HG02981 (cell line): ENCODE measurements around the gene ST7.

Source experiments
- ATAC-seq: cut with Tn5 transposase; IDR thresholded peaks from one replicate; pipeline ENCODE4 v1.9.1; 2021; ENCODE audit warnings: mild to moderate bottlenecking, moderate library complexity; ENCODE audit not compliant: unreplicated experiment

Gene ST7

DNA sequence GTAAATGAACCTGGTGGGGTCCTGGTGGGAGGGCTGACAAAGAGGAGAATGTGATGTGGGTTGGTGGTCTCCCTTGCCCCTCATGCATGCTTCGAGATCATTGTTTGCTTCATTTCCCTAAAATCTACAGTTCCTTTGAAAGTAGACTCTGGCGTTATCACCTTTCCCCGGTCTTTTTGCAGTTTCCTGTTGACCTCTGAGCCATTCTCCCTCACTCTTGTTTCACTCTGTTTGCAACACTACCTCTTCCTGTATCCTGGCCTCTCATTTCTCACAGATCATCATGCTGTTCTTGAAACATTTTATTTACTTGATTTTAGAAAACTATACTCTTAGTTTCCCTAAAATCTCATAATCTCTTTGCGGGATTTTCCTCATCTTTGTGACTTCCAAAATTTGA is 189.8 kb downstream of the ST7 start:
- no peak for ATAC-seq

- no peak for ATAC-seq
These were observed 190.3 kb downstream of the ST7 start for GRCh38 chr7:117143580-117143979.

- ATAC-seq = no peak
These were observed 192.0 kb downstream of the ST7 start for GRCh38 chr7:117145333-117145732.

DNA sequence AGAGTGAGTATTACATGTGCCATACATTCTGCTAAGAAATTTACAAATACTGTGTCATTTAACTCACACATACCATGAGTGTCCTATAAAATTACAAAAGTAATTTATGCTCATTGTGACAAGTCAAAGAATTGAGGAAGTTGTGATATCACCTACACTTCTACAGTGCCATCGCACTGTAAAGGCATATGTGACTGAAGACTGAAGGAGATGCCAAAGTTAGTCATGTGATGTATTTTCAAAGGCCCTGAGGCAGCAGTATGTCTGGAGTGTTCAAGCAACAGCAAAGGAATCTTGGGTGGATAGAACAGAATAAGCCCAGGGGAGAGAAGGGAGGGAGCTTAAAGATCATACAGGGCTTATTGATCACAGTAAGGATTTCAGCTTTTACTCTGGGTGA is 192.8 kb downstream of the ST7 start:
- ATAC-seq = no peak

- no peak for ATAC-seq
These were observed 193.2 kb downstream of the ST7 start for GRCh38 chr7:117146511-117146910.

DNA sequence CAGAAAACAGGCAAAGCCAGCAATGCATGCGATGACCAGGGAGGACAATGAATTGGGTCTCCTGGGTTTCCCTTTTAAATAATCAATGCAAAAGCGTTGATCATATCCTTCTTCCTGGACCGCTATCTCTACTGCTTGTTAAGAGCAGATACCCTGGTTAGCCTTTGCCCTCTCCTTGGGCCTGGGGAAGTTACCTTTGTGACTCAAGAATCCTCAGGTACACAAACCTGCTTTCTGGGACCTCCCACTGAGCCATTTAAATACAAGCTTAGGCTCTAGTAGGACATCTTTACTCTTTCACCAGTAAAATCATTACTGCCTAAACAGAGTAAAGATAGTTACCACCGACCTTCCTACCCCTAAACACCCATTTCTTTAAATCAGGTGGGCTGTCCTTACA is 195.7 kb downstream of the ST7 start:
- no peak for ATAC-seq

DNA sequence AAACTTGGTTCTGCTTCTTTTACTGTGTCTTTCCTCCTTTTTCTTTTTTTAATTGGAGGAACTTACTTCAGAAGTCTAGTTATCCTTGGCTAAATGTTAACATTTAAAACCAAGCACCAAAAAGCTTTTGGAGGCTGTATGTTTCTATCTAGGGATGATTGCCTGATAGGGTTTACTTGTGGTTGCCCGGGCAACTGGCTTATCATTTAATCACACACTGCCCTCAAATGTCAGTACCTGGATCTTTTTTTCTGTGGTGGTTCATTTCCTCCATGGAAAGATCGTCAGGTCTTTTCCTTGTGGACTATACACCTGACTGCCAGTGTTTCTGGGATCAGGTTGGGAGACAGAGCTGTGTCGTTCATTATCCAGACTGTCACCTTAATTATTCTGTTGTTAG is 196.4 kb downstream of the ST7 start:
- ATAC-seq = no peak

GRCh38 chr7:117152213-117153007 is 199.1 kb downstream of the ST7 start:
- no peak for ATAC-seq

- no peak for ATAC-seq
These were observed 199.8 kb downstream of the ST7 start for GRCh38 chr7:117153016-117153545.

DNA sequence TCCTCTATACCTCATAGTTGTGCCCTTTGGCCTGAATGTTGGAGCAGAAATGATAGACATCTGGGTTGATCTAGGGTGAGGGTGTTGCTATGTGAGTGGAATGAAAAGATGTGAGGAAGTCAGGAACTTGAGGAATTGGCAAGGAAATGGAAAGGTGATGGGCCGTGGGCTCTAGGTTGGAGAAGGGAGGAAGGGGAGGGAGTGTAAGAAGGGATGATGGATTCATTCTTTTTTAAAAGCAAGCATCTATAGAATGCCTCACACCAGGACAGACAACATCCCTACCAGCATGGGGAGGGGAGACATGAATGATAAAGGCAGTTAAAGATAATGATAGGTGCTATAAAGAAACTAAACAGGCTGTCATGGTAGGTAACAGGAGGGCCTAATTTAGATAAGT is 201.4 kb downstream of the ST7 start:
- no peak for ATAC-seq

- no peak for ATAC-seq
These were observed 202.4 kb downstream of the ST7 start for GRCh38 chr7:117155694-117156093.

GRCh38 chr7:117157241-117158209 is 204.2 kb downstream of the ST7 start:
- no peak for ATAC-seq

GRCh38 chr7:117158941-117159697 is 205.8 kb downstream of the ST7 start:
- no peak for ATAC-seq

- ATAC-seq = no peak
These were observed 209.8 kb downstream of the ST7 start for GRCh38 chr7:117163101-117163500.

DNA sequence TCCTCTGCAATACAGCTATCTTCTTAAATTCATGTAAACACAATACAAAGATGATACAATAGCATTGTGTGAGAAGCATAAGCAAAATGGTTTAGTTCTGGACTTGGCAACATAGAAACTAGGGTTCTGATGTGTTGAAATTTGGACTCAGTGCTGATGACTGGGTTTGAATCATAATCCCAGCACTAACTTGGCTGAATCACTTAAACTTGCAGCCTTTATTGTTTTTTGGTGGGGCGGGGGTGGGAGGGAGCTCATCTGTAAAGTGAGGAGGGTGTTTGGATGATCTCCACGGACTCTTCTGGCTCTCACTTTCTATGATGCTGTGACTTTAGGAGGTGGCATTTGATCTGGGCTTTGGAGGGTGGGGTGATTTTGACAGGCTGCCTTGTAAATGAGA is 211.3 kb downstream of the ST7 start:
- no peak for ATAC-seq

- no peak for ATAC-seq
These were observed 212.4 kb downstream of the ST7 start for GRCh38 chr7:117165656-117166055.

DNA sequence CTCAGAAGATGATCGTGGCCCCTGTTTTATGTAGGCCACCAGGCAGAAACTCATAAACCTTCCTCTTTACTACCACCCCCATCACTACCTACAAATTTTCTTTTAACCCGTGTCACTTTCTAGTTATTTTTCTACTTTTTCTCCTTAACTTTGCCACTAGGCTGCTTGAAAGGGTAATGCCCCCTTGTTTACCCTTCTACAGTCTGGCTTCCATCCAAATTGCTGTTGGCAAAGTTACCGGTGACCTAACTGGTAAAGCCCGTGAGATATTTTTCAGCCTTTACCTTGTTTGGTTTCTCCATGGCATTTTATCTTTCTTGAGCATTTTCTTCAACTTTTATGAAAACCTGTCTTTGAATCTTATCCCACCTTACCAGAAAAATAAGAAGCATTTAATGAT is 216.6 kb downstream of the ST7 start:
- ATAC-seq = no peak

DNA sequence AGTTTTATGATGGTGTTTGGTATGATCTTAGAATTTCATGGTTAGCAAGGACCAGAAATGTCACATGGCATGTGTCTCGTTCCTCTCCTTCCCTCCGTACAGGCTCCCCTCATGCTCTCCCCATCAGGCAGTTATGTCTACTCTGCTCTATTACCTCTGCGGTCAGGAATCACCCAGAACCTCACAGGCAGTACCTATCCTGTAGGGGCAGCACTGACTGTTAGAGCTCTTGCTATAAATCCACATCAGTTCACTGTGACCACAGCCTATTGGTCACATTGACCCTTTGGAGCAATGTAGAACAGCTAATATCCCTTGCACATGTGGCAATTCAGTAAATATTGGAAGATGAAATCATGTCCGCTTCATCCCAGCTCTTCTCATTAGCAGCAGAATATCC is 217.8 kb downstream of the ST7 start:
- no peak for ATAC-seq

DNA sequence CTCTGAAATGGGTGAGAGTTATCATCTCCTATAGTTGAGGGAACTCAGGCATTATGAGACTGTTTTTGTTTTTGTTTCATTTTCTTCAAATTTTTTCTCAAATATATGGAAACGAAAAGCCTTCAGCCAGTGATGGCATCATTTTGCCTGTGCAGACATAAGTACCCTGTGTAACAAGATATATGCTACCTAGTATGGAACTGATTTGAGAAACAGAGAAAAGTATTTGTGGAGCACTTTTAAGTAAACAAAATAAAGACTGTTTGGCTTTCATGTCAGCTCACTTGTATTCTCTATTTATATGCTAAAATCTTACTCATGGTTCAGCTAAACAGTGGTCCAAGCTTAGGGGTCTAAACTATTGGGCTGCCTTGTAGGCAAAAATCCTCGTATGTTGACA is 219.0 kb downstream of the ST7 start:
- no peak for ATAC-seq

GRCh38 chr7:117173035-117173770 is 219.9 kb downstream of the ST7 start:
- ATAC-seq = no peak
